GM19023 (cell line): ENCODE results near the gene TXLNA.

Source experiments
- ATAC-seq: cut with Tn5 transposase; IDR thresholded peaks from one replicate; pipeline ENCODE4 v1.9.1; 2021; ENCODE audit warnings: mild to moderate bottlenecking, moderate library complexity; ENCODE audit not compliant: unreplicated experiment

Gene TXLNA

DNA sequence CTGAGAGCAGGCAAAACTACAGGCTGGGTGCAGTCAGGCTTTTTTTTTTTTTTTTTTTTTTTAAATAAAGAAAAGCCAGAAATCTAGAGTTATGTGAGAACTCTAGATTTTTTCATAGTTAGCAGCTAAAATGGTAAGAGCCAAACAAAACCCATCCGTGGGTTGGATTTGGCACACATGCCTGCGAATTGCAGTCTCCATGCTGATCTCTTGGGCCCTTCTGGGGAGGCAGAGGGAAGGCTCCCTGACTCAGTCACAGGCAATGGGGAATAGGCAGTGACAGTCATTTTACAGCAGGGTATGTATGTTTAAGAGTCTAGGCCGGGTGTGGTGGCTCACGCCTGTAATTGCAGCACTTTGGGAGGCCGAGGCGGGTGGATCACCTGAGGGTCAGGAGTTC, 2.6 kb downstream of the TXLNA start:
- ATAC-seq = no peak

DNA sequence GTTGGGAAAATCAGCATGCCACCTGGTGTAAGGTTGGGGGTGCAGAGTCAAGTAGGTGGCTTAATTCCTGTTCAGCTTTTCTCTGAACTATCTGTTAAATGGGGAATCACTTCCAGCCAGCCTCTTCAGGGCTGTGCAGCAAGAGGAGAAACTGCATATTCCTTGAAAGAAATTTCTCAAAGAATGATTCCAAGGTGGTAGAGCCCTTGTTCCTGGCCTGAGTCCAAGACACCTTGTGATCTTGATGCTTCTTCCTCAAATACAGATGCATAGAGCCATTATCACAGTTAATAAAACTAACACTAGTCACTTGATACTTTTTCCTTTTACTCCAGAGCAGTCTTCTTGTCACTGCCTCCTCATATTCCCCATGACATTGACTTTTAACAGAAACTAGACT, 5.2 kb downstream of the TXLNA start:
- ATAC-seq = no peak

DNA sequence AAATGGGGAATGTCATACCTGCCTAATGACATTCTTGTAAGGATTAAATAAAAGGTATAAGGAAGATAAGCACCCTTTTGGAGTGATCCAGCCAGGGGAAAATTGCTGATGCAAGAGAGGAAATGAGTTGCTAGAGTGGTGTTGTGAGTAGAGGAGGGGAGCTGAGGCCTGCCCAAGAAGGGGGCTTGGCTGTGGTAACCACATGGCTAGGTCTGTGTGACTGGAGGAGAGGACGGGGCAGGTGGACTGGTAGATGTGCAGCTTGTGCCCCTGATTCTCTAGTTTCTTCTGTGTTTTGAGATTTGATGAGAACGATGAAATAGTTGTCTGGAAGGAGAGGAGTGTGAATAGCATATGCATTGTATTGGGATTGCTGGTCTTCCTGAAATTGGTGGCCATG, 6.6 kb downstream of the TXLNA start:
- no peak for ATAC-seq

DNA sequence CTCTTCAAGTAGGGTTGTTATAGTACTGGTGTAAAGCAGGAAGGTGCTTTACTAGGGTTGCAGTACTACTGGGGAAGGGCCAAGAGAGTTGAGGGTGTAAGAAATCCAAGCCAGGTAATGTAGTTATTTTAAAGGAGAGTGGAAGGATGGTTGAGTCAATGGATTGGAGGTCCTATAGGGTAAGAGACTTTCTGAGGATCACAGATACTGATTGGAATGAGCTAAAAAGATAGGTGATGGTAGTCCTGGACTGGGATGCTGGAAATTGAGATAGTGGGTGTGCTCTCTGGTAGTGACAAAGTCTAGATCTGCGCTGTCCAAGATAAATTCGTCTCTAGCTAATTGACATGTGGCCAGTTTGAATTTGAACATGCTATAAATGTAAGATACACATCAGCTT, 7.0 kb downstream of the TXLNA start:
- ATAC-seq = no peak

DNA sequence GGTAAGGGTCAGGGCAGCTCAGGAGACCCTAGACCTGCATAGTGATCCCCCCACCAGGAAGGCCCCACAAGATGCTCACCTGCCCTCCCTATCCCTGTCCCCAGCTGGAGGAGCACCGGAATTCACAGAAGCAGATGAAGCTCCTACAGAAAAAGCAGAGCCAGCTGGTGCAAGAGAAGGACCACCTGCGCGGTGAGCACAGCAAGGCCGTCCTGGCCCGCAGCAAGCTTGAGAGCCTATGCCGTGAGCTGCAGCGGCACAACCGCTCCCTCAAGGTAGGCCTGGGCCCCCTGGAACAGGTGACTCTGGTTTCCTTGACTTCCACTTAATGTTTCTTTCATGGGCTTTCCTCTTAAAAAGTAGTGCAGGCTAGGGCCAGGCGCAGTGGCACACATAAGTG, 8.4 kb downstream of the TXLNA start:
- ATAC-seq = no peak

DNA sequence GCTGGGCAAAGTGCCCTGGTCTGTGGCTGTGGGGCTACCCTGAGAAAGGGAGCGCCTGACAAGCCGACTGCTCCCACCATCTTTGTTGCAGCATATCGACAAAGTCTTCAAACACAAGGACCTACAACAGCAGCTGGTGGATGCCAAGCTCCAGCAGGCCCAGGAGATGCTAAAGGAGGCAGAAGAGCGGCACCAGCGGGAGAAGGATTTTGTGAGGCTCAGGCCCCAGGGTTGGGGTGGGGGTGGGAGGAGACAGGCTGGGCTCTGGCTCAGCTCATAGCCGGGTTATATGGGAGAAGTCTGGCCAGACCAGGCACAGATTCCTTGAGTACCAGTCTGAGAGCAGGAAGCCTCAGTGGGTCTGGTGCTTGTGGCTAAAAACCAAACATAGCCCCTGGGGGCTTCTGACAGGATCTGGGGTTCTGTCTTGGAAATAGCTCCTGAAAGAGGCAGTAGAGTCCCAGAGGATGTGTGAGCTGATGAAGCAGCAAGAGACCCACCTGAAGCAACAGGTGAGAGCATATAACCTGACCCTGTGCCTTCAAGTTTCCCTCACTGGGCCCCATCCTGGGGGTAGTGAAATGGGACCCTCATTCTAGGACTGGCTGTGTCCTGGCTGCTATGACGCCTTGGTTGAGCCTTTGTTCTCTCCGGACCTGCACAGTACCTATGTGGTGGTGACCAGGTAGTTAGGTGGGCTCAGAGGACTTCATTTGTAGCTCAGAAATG, 12.9 kb downstream of the TXLNA start:
- no peak for ATAC-seq

DNA sequence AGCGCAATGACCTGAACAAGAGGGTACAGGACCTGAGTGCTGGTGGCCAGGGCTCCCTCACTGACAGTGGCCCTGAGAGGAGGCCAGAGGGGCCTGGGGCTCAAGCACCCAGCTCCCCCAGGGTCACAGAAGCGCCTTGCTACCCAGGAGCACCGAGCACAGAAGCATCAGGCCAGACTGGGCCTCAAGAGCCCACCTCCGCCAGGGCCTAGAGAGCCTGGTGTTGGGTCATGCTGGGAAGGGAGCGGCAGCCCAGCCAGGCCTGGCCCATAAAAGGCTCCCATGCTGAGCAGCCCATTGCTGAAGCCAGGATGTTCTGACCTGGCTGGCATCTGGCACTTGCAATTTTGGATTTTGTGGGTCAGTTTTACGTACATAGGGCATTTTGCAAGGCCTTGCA, 15.5 kb downstream of the TXLNA start:
- no peak for ATAC-seq

DNA sequence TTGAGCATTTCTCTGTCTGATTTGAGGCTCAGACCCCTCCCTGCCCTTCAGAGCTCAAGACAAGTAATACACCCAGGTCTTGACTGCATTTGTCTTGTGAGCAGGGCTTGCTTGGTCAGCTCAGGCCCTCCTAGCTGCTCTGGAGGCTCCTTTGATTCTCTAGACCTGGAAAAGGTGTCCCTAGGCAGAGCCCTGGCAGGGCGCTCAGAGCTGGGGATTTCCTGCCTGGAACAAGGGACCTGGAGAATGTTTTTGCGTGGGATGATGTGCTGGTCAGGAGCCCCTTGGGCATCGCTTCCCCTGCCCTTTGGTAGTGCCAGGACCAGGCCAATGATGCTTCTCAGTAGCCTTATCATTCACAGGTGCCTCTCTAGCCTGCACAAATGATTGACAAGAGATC, 16.1 kb downstream of the TXLNA start:
- no peak for ATAC-seq

DNA sequence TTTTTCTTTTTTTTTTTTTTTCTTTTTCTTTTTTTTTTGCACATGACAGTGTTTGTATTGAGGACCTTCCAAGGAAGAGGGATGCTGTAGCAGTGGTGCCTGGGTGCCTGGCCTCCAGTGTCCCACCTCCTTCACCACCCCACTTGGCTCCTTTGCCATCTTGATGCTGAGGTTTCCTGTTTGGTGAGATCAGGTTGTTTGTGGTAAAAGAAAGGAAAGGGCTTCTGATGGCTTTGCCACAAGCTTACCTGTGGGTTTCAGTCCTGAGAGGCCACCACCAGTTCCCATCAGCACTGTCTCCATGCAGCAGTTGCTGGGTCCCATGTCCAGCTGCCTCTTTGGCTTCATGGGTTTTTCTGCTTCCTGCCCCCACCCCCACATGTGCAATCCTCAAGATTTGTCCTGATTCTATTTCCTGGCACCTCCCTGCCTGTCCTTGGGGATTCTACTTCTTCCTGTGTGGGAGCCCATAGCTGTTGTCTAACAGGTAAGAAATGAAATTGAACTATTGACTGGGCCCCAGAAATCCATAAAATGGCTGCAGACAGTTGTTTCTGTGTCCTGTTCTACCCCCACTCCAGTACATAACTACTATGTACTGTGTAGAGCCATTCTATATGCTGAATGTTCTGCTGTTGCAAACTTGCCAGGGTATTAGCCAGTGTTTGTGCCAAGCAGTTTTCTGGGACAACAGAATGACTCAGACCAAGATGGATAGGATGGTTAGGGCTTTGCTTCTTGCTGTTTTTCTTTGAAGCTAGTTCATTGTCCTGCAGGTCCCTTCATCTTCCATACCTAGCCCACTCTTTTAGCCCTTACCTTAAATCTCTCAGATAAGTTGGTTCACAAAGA, 16.7 kb downstream of the TXLNA start:
- no peak for ATAC-seq

DNA sequence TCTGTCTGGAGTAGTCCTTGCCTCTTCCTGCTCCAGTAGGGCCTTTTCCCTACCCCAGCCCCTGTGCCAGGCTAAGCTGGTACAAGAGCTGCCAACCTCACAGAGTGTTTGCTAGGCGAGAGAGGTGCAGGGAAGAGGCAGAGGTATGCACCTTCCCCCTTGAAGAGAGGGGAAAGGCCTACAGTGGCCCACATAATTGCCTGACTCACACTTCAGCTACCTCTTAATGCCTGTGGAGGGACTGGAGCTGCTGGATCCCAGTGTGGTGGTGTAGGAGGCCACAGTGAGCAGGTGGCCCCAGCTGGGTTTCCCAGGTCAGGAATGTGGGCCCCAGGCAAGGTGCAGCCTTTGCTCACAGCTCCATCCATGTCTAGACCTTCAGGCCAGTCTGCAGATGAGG, 17.6 kb downstream of the TXLNA start:
- ATAC-seq = no peak

DNA sequence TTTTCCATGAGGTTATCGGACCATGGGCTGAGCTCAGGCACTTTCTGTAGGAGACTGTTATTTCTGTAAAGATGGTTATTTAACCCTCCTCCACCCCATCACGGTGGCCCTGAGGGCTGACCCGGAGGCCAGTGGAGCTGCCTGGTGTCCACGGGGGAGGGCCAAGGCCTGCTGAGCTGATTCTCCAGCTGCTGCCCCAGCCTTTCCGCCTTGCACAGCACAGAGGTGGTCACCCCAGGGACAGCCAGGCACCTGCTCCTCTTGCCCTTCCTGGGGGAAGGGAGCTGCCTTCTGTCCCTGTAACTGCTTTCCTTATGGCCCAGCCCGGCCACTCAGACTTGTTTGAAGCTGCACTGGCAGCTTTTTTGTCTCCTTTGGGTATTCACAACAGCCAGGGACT, 18.4 kb downstream of the TXLNA start:
- ATAC-seq = no peak

DNA sequence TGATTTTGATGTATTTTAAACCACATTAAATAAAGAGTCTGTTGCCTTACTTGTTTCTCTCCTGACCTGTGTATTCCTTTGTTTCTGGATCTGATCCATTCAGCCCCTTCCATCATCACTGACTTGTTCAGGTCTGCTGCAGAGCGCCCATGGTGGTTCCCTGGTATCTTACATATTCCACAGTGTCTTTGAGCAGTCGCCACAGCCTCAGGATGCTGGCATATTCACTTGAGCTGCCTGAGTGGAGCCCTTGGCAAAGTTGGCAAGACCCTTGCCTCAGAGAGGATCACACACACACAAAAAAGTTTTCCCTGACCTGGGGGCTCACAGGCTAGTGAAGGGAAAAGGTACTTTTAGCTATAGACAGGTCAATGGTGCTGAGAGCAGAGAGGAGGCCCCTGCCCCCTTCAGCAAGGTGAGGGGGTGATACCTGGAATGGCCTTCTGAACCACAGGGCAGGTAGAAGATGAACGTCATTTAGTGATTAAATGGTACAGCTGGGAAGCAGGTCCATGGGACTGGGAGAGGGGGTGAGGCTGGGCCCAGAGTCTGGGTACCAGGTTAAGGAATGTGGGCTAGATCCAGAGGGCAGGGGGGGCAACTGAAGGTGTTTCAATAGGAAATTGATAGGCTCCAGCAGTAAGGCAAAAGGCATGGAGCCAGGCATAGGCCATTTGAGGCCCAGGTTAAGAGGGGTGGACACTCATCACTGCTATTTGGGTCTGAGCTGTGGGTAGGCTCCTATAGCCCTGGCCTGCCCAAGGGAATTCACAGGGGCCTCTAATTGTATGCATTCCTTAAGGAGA, 19.0 kb downstream of the TXLNA start:
- no peak for ATAC-seq

DNA sequence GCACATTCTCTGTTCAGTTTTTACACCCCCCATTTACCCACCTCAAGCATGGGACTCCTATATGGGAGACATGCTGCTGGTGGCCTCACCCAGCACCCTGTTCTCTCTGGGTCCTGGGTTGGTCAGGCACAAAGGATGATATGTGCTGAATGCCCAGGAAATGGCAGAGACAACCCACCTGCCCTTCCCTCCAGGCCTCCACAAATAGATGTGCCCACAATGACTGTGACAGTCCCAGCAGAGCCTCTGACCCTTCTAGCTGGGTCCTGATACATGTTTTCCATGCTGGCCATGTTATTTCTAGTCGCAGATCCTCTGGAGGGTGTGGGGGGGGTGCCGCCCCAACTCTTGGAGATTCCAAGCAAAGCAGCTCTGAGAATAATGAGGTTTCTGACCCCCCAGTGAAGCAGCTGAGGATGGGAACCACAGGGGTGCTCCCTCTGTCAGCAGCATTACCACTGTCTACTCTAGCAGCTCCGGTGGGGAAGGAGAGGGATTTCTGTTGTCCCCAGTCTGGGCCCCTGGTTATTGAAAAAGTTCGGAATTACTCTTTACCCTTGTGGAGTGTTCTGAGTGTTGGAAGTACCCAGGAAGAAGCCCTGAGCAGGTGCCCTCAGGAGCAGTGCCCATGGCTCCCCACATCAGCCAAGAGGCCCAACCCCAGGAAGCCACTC, 19.7 kb downstream of the TXLNA start:
- no peak for ATAC-seq

DNA sequence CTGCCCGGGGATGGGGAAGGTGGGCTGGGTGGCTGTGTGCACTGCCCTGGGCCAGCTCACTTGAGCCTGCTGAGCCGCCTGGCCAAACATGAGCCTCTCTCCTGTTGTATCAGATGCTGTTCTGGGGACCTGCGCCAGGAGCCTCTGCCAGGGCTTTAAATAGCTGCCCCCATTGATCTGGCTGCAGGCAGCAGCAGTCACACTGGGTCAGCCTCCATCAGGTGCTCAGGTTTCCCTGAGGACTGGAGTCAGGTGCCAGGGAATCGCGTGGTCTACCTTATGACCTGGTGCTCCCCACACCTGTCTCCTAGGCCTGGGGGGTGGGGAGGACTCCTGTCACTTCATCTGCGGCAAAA, 20.2 kb downstream of the TXLNA start:
- no peak for ATAC-seq

DNA sequence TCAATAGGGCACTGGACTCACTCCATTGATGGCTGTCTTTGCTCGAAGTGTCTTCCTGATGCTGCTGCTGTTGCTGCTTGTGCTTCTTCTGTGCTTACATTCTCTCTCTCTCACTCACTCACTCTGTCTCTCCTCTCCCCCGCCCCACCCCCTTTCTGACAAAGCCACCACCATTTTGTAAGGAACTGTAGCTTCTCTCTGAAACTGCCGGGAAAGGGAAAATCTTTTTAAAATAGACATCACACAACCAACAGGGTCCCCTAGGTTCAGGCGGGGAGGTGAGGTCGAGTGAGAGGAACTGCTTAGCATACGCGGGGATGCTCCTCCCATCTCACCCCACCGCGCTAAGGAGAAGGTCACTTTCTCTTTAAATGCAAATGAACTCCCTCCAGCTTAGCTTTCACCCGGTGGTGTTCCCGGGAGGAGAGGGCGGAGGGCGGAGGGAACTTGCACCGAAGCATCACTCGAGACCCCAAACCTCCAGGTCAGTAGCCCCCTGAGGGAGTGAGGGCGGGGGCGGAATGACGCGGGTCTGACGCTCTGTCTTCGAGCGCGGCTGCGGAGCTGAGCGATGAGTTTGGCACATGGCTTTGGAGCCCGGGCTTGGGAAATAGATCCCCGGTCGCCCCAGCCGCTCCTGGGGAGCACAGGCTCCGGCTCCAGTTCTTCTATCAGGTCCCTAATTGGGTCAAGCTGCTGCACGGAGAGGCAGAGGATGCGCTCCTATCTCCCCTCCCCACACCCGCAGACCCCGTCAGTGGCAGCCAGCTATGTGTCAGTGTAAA, 20.9 kb downstream of the TXLNA start, which contains the start of gene CCDC28B:
Gene CCDC28B (plus strand): TSS at position 370 of the 785 bp plus-strand sequence. CDS start 1,341 bp downstream, outside the sequence.
- ATAC-seq = no peak

DNA sequence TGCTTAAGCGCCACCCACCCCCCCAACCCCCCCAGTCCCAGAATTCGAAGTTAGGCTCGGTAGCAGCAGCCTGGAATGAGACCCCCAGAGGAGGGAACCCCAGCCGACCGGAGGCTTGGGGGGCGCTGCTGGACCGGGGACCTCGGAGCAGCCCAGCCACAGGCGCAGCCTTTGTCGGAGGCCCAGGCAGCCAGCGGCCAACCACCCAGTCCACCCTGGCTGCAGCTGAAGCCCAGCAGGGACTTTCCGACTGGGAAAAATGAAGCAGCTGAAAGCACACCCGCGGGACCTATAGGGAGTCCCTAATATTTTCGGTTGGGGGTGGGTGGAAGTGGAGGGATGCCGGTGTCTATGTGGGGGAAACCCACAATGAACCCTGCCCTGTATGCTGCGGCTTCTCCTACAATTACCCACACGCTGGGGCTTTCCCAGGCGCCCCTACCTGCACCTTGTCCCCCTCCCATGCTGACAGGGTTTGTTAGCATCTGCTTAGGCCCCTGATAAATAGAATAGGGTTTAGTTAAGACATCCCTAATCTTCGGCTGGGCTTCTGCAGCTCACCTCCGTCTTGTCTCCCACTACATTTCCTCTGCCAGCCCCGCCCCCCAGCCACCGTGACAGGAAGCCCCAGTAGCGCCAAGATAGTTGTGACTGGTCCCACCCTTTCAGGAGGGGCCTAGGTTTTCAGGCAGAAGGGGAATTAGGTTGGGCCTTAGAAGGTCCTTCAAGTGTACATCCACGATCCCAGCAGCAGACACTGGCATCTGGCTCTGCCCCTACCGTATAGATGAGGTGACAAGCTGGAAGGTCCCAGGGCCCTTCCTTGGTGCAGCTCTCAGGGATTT, 21.8 kb downstream of the TXLNA start:
- ATAC-seq = no peak

DNA sequence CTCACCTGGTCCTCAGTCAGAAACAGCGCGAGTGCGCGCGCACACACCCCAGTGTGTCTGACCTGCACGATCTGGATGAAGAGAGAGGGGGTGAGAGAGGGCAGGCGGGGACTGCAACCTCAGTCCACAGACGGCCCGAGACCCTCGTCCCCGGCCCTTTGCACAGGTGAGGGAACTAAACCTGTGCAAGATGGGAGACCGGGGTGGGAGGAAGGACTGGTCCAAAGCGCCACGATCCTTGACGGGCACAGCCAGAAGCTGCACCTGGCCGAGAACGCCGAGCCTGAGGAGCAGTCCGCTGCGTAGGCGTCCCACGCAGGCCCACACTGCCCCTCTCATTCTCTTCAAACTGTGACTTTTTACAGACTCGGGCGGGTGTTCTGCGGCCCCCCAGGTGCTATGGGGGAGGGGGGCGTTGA, 25.5 kb downstream of the TXLNA start:
- no peak for ATAC-seq

DNA sequence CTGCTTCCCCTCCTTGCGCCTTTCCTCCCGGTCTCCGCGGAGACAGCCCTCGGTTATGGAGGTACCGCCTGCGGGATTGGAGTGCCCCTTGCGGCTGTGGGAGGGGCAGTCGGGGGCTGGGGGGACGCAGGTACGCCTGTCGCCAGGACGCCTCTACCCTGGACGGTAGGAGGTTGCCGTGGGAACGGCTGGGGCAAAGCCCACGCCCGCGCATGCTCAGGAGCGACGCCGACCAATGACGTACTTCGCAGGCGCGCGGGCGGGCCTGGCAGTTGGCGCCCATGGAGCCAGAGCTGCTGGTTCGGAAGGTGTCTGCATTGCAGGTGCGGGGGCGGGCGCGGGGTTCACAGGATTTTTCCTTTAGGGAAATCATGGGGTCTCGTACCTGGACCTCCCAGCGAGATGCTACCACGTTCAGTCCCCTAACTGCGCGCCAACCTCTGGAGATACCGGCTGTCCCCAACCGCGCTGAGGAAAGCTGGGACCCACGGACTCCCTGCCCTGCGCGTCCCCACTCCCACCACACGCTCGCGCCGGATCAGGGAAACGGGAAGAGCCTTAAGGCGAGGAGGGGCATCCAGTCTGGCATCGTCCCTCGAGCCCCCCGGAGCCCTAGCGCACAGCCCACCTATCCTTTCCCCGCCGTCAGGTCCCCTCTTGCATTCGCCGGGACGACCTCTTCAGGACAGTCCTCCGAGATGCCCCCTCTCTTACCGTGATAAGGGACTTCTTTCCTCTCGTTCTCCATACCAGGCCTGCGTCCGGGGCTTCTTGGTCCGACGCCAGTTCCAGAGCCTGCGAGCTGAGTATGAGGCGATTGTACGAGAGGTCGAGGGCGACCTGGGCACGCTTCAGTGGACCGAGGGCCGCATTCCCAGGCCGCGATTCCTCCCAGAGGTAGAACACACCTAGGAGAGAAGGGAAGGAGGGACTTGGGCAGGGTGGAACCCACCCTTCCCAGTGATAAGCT, 26.2 kb downstream of the TXLNA start, which contains the start of gene IQCC:
Gene IQCC (plus strand): TSS at position 271 of the 970 bp plus-strand sequence. CDS start 11 bp downstream, at position 282.
- peak; percentile 37 for ATAC-seq
